PC-3 (cell line): Measurements from ENCODE around the gene OLFM2. TPM values are rescaled to one million over a fixed set of nuclear protein-coding genes. Genes with fewer than 3 reads are reported as not detected.

ENCODE experiments used
- ATAC-seq: fragments of 200-7000 bp; cut with Tn5 transposase; 2 replicates; pipeline ENCODE4 v1.9.1; 2020; ENCODE audit warnings: mild to moderate bottlenecking, moderate library complexity
- BruUV-seq: library from RNA; stranded (reverse); fragments of 400-500 nt; replicated peaks from 2 replicates; lab custom pipeline; 2021; lab: Mats Ljungman, UMichigan
- CTCF ChIA-PET: fragments of 300-600 bp; sonication (Branson Sonifier 250); formaldehyde crosslinking; loops from one replicate; lab custom pipeline; 2022; ENCODE audit warnings: antibody characterized with exemption; lab: Charles Lee
- POLR2A ChIA-PET: fragments of 300-600 bp; sonication (Branson Sonifier 250); formaldehyde crosslinking; loops from one replicate; lab custom pipeline; 2022; ENCODE audit warnings: antibody characterized with exemption; ENCODE audit not compliant: unreplicated experiment; lab: Charles Lee
- DNase-seq: peaks from one replicate; pipeline ENCODE4 v3.0.0-alpha.2; 2015
- H2AFZ ChIP-seq: fragments of 300-600 bp; sonication (generic); 2 replicates; pipeline ENCODE4 v1.6.0; 2016; ENCODE audit warnings: antibody characterized with exemption, low read length
- H3F3A ChIP-seq: fragments of 300-600 bp; sonication (generic); one replicate; pipeline ENCODE4 v1.6.0; 2017; ENCODE audit warnings: antibody characterized with exemption, low read length, control low read depth, mild to moderate bottlenecking; ENCODE audit not compliant: unreplicated experiment
- H3K27ac ChIP-seq: fragments of 300-600 bp; sonication (generic); 2 replicates; pipeline ENCODE4 v1.5.1; 2016; ENCODE audit warnings: mild to moderate bottlenecking, low read length
- H3K27me3 ChIP-seq: fragments of 300-600 bp; sonication (generic); 2 replicates; pipeline ENCODE4 v1.6.1; 2016; ENCODE audit warnings: low read length, mixed read lengths
- H3K36me3 ChIP-seq: fragments of 300-600 bp; sonication (generic); 2 replicates; pipeline ENCODE4 v1.6.1; 2016; ENCODE audit warnings: low read depth, mixed run types, low read length, mixed read lengths
- H3K4me1 ChIP-seq: fragments of 300-600 bp; sonication (generic); 2 replicates; pipeline ENCODE4 v1.5.1; 2016; ENCODE audit warnings: low read length; ENCODE audit not compliant: insufficient read depth
- H3K4me2 ChIP-seq: fragments of 300-600 bp; sonication (generic); 2 replicates; pipeline ENCODE4 v1.6.0; 2016; ENCODE audit warnings: low read length
- H3K4me3 ChIP-seq: fragments of 300-600 bp; sonication (generic); 2 replicates; pipeline ENCODE4 v1.5.1; 2016; ENCODE audit warnings: mild to moderate bottlenecking, low read length, mixed read lengths
- H3K79me2 ChIP-seq: fragments of 300-600 bp; sonication (generic); 2 replicates; pipeline ENCODE4 v1.6.1; 2017; ENCODE audit warnings: low read length, mixed read lengths
- H3K9ac ChIP-seq: fragments of 300-600 bp; sonication (generic); 2 replicates; pipeline ENCODE4 v1.6.0; 2016; ENCODE audit warnings: mild to moderate bottlenecking, low read length
- H3K9me2 ChIP-seq: fragments of 300-600 bp; sonication (generic); replicated peaks from 2 replicates; pipeline ENCODE4 v1.6.1; 2016; ENCODE audit warnings: mixed run types, low read length, mixed read lengths
- H3K9me3 ChIP-seq: fragments of 300-600 bp; sonication (generic); 2 replicates; pipeline ENCODE4 v1.6.1; 2016; ENCODE audit warnings: low read length, mixed read lengths
- H4K20me1 ChIP-seq: fragments of 300-600 bp; sonication (generic); 2 replicates; pipeline ENCODE4 v1.6.1; 2016; ENCODE audit warnings: low read length, mixed read lengths
- EZH2 ChIP-seq: fragments of 300-600 bp; sonication (generic); IDR thresholded peaks from one replicate; pipeline ENCODE4 v1.6.1; 2017; ENCODE audit warnings: antibody characterized with exemption, mild to moderate bottlenecking, low read length; ENCODE audit not compliant: unreplicated experiment
- EZH2phosphoT487 ChIP-seq: fragments of 300-600 bp; sonication (generic); IDR thresholded peaks from 2 replicates; pipeline ENCODE4 v1.6.1; 2018; ENCODE audit warnings: mild to moderate bottlenecking, antibody characterized with exemption, low read length, borderline replicate concordance
- intact Hi-C: fragments of 100-400 bp; cut with micrococcal nuclease; formaldehyde crosslinking; loops from 2 replicates; pipeline ENCODE4 v1.9.0; 2023
- total RNA-seq: library from RNA; depleted of rRNA; stranded (reverse); fragments of >200 nt; gene quantifications from 2 replicates; pipeline ENCODE4 v1.2.3, GENCODE V29; 2014
- TF ChIP-seq, protein P1 (sequence below): fragments of 300-600 bp; sonication (generic); conservative IDR thresholded peaks from 2 replicates; pipeline ENCODE4 v1.5.1; 2017; ENCODE audit warnings: antibody characterized with exemption, low read depth, mild to moderate bottlenecking, low read length

OLFM2 gene
- total RNA-seq, 1 experiment from 2014 or later: 1.6 TPM

DNA sequence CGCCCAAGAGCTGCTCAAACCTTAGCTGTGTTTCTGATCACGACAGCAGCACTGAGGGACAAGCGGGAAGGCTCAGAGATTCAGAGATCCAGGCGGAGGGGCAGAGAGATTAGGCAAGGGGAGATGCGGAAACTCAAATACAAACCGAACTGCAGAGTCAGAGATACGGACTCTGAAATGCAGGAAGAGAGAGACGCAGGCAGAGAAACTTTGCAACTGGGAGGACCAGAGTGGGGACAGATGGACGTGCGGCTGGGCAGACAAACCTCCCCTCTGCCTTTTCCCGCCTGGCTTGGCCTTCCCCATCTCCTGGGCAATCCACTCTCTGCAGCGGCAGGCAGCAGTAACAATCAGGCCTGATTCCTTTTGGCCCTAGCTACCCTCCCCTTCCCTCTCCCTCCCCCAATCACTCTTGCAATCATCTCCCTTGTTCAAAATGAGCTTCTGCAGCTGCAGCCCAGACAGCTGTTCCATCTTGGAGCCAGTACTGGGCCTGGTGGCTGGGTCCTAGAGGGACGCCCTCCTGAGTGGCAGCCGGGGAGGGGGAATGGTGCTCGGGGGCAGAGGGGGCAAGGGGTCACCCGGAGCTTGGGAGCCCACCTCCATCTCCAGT lies 29.7 kb downstream of the OLFM2 start:
- Histone ChIP-seq H3K27ac (no peak overlapping the region), H3K4me3 (no peak overlapping the region), H3K27me3 (peaks cover 6% of the 10 kb centered on the region; the same call in 1 of the 2 replicates), H3K9ac (no peak overlapping the region), H3K4me1 (no peaks in the 10 kb centered on the region), H4K20me1 (no peaks in the 10 kb centered on the region), H2AFZ (no peak overlapping the region), H3K79me2 (no peaks in the 10 kb centered on the region), H3K9me2 (no peaks in the 10 kb centered on the region), H3K36me3 (no peaks in the 10 kb centered on the region), H3K9me3 (no peaks in the 10 kb centered on the region), H3K4me2 (no peak overlapping the region), H3F3A (no peaks in the 10 kb centered on the region)
- DNase-seq (no peak), ATAC-seq (no peak)
- CTCF ChIA-PET: interaction anchor here (0.6 kb wide), 1 partner anchor 24 kb away, joined by 6 read pairs; no protein-coding TSS in a partner anchor
- BruUV-seq: no TSS peak
- POLR2A ChIA-PET: no interaction called here
- intact Hi-C loops: no loop called here
- TF ChIP-seq, protein P1, sequence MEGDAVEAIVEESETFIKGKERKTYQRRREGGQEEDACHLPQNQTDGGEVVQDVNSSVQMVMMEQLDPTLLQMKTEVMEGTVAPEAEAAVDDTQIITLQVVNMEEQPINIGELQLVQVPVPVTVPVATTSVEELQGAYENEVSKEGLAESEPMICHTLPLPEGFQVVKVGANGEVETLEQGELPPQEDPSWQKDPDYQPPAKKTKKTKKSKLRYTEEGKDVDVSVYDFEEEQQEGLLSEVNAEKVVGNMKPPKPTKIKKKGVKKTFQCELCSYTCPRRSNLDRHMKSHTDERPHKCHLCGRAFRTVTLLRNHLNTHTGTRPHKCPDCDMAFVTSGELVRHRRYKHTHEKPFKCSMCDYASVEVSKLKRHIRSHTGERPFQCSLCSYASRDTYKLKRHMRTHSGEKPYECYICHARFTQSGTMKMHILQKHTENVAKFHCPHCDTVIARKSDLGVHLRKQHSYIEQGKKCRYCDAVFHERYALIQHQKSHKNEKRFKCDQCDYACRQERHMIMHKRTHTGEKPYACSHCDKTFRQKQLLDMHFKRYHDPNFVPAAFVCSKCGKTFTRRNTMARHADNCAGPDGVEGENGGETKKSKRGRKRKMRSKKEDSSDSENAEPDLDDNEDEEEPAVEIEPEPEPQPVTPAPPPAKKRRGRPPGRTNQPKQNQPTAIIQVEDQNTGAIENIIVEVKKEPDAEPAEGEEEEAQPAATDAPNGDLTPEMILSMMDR: no peak
- TF ChIP-seq EZH2: no peak
- TF ChIP-seq EZH2phosphoT487: no peak

DNA sequence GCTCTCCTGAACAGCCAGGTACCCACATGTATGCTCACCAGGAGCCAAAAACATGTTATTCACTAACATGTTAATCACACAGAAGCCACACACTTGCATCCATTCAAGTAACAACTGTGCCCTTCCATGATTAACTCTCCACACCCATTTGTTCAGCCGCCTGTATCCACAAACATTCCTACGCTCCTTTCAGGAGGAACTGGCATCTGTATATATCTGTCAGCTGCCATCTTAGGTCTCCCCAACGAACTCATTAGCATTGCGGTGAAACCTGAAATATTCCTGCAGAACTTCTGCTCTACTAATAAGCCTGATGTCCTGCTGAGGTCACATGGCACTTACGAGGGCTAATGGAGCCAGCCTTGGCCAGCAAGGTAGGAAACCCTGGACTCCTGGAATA lies 33.0 kb downstream of the OLFM2 start:
- no peaks in the 10 kb centered on the region for H4K20me1 ChIP-seq
- POLR2A ChIA-PET: no interaction called here
- intact Hi-C loops: no loop called here
- H3K9me3 ChIP-seq: no peaks in the 10 kb centered on the region
- DNase-seq (no peak), ATAC-seq (no peak)
- no peak for TF ChIP-seq EZH2phosphoT487
- TF ChIP-seq, protein P1: no peak
- no peak for TF ChIP-seq EZH2
- H3K27ac ChIP-seq: no peak overlapping the region
- H3K9me2 ChIP-seq: no peaks in the 10 kb centered on the region
- CTCF ChIA-PET: no interaction called here
- peaks cover 11% of the 10 kb centered on the region for H3K27me3 ChIP-seq
- H3K4me2 ChIP-seq: no peak overlapping the region
- no peaks in the 10 kb centered on the region for H3K36me3 ChIP-seq
- H3K4me3 ChIP-seq: no peak overlapping the region
- BruUV-seq: no TSS peak
- no peaks in the 10 kb centered on the region for H3F3A ChIP-seq
- H3K4me1 ChIP-seq: no peaks in the 10 kb centered on the region
- no peak overlapping the region for H3K9ac ChIP-seq
- H2AFZ ChIP-seq: no peak overlapping the region
- H3K79me2 ChIP-seq: no peaks in the 10 kb centered on the region

DNA sequence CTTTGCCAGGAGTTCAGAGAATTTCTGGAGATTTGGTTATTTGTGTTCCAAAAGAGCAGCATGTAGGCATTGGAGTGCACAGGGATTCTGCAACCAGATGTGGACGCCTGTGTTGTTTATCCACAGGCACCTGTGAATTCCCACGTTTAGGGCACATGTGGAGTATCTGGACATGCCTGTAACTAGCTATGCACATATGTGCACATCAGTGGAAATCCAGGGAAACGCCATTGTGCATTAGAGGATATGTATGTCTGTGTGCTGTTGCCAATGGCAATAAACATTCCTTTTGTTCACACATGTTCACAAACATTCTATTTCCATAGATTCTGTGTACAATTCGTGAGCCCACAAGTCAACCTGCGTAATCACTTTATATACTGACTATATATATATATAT lies 34.7 kb downstream of the OLFM2 start:
- Histone ChIP-seq H3K79me2 (no peaks in the 10 kb centered on the region), H3K9me2 (no peaks in the 10 kb centered on the region), H3K9ac (no peak overlapping the region), H3K36me3 (no peaks in the 10 kb centered on the region), H4K20me1 (no peaks in the 10 kb centered on the region), H3K27me3 (peaks cover 11% of the 10 kb centered on the region), H3K9me3 (no peaks in the 10 kb centered on the region), H3K4me2 (no peak overlapping the region), H2AFZ (no peak overlapping the region), H3K4me3 (no peak overlapping the region), H3K4me1 (no peaks in the 10 kb centered on the region), H3F3A (no peaks in the 10 kb centered on the region), H3K27ac (no peak overlapping the region)
- POLR2A ChIA-PET: no interaction called here
- CTCF ChIA-PET: no interaction called here
- no peak for ATAC-seq
- intact Hi-C loops: no loop called here
- TF ChIP-seq EZH2 (no peak), EZH2phosphoT487 (no peak)
- TF ChIP-seq, protein P1: no peak
- BruUV-seq: no TSS peak
- DNase-seq: no peak
